ENCODE data around the gene COL20A1. TPM values are rescaled to one million over a fixed set of nuclear protein-coding genes. Genes with fewer than 3 reads are reported as not detected.

COL20A1 gene
- total and polyA plus RNA-seq, 9 donors, result 0.10 to 0.54 (median 0.25) TPM; not detected in 5

DNA sequence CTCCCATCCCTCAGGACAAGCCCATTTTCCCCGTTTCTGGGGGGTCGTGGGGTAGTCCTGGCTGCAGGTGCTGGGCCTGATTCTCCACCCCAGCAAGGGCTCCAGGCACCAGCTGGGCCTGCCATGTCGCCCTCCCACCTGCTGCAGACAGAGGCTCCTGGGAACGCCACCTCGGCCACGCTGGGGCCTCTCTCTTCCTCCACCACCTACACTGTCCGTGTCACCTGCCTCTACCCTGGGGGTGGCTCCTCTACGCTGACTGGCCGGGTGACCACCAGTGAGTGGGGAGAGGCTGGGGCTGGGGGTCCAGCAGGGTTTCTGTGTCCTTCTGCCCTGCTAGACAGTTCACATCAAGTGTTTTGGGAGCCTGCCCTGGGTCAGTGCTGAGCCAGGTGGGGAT, 19.3 kb downstream of the COL20A1 start:
- H3K4me3 ChIP-seq, result no peak overlapping the region
- TF ChIP-seq, protein P1, sequence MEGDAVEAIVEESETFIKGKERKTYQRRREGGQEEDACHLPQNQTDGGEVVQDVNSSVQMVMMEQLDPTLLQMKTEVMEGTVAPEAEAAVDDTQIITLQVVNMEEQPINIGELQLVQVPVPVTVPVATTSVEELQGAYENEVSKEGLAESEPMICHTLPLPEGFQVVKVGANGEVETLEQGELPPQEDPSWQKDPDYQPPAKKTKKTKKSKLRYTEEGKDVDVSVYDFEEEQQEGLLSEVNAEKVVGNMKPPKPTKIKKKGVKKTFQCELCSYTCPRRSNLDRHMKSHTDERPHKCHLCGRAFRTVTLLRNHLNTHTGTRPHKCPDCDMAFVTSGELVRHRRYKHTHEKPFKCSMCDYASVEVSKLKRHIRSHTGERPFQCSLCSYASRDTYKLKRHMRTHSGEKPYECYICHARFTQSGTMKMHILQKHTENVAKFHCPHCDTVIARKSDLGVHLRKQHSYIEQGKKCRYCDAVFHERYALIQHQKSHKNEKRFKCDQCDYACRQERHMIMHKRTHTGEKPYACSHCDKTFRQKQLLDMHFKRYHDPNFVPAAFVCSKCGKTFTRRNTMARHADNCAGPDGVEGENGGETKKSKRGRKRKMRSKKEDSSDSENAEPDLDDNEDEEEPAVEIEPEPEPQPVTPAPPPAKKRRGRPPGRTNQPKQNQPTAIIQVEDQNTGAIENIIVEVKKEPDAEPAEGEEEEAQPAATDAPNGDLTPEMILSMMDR (IDR thresholded peaks at IDR 0.05), result no peak
- no peak for TF ChIP-seq EP300 (IDR thresholded peaks at IDR 0.05)
- intact Hi-C loops (cut with DNase I), result no loop called here
- H3K27me3 ChIP-seq, result no peaks in the 10 kb centered on the region
- H3K4me1 ChIP-seq (ENCODE audit: insufficient read depth), result no peaks in the 10 kb centered on the region
- no peaks in the 10 kb centered on the region for H3K36me3 ChIP-seq
- 46 to 54% (median 51%) methylated on average over 9 of the region's 9 CpGs for WGBS, 3 donors
- no peak overlapping the region for H3K27ac ChIP-seq
- DNase-seq, result no peak
- H3K9me3 ChIP-seq, result no peaks in the 10 kb centered on the region

DNA sequence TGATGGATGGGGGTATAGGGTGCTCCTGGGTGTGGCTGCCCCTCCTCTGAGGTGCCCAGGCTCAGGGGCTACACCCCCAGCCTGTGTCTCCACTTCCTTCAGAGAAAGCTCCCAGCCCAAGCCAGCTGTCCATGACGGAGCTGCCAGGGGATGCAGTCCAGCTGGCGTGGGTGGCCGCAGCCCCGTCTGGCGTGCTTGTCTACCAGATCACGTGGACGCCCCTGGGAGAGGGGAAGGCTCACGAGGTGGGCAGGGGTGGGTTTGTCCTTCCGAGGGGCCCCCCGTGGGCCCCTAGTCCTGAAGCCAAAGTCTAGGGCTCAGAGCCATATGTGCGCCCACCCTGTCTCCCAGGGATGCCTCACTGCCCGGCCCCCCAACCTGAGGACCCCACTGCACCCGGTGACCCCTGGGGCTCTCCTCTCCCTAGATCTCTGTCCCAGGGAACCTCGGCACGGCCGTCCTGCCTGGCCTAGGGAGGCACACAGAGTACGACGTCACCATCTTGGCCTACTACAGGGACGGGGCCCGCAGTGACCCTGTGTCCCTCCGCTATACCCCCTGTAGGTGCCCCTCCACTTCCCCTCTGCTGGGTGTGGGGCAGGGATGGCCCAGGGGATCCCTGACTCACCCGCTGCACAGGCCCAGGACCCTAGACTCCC, 19.8 kb downstream of the COL20A1 start:
- H3K4me1 ChIP-seq (ENCODE audit: insufficient read depth), result no peaks in the 10 kb centered on the region
- peak in 4 of 5 donors; percentile 43 to 80 (median 62) for DNase-seq
- intact Hi-C loops (cut with DNase I), result no loop called here
- TF ChIP-seq, protein P1 (IDR thresholded peaks at IDR 0.05), result no peak
- TF ChIP-seq EP300 (IDR thresholded peaks at IDR 0.05) (no peak), POLR2A (IDR thresholded peaks at IDR 0.05) (no peak)
- 35 to 38% (median 36%) methylated on average over 18 to 22 of the region's 22 CpGs for WGBS, 3 donors
- no peak overlapping the region for H3K27ac ChIP-seq
- no peaks in the 10 kb centered on the region for H3K9me3 ChIP-seq
- no peaks in the 10 kb centered on the region for H3K27me3 ChIP-seq
- H3K36me3 ChIP-seq, result no peaks in the 10 kb centered on the region
- H3K4me3 ChIP-seq, result no peak overlapping the region

DNA sequence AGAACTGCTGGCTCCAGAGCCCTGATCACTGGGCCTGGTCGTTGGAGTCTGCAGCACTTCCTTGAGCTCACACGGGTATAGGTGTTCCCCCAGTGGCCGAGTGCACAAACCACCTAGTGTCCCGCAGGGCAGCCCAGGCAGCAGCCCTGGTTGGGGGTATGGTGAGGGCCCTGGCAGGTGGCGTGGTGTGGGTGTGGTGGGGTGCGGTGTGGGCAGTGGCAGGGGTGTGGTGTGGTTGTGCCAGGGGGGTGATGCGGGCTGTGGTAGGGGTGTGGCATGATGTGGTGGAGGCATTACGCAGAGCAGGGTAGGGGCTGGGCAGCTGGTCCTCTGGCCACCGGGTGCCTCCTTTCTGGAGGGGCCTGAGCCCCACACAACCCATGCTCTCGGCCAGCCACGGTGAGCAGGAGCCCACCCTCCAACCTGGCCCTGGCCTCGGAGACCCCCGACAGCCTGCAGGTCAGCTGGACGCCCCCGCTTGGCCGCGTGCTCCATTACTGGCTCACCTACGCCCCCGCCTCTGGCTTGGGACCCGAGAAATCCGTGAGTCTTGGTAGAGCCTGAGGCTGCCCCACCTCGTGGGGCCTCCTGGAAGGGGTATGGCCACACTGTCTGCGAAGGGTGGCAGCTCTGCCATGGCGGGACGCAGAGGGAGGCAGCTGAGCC, 20.5 kb downstream of the COL20A1 start:
- Histone ChIP-seq H3K27ac (no peak overlapping the region), H3K4me1 (ENCODE audit: insufficient read depth) (no peaks in the 10 kb centered on the region), H3K27me3 (no peaks in the 10 kb centered on the region), H3K9me3 (no peaks in the 10 kb centered on the region), H3K4me3 (no peak overlapping the region), H3K36me3 (no peaks in the 10 kb centered on the region)
- DNase-seq, result peak in 1 of 5 donors; percentile 19
- intact Hi-C loops (cut with DNase I), result no loop called here
- no peak for TF ChIP-seq POLR2A (IDR thresholded peaks at IDR 0.05)
- TF ChIP-seq, protein P1 (IDR thresholded peaks at IDR 0.05), result no peak
- no peak for TF ChIP-seq EP300 (IDR thresholded peaks at IDR 0.05)
- WGBS, 3 donors, result 82 to 87% (median 87%) methylated on average over 25 of the region's 25 CpGs

DNA sequence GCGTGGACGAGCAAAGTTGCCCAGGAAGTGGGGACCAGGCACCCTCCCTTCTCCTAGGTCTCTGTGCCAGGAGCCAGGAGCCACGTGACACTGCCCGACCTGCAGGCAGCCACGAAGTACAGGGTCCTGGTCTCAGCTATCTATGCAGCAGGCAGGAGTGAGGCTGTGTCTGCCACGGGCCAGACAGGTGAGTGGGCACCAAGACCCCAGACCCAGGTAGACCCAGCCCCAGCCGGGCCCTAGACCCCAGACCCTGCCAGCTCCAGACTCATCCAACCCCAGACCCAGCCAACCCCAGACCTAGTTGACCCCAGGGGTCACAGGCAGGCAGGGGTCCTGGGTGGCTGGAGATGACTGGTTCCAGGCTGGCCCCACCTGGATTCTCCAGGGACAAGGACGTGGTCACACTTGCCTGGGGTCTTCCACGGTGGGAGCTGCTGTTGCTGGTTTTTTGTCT, 21.1 kb downstream of the COL20A1 start:
- Histone ChIP-seq H3K4me3 (no peak overlapping the region), H3K4me1 (ENCODE audit: insufficient read depth) (no peaks in the 10 kb centered on the region), H3K9me3 (no peaks in the 10 kb centered on the region), H3K27ac (no peak overlapping the region), H3K27me3 (no peaks in the 10 kb centered on the region), H3K36me3 (no peaks in the 10 kb centered on the region)
- intact Hi-C loops (cut with DNase I), result no loop called here
- no peak for DNase-seq
- no peak for TF ChIP-seq POLR2A (IDR thresholded peaks at IDR 0.05)
- TF ChIP-seq, protein P1 (IDR thresholded peaks at IDR 0.05), result no peak
- no peak for TF ChIP-seq EP300 (IDR thresholded peaks at IDR 0.05)
- WGBS, 3 donors, result 77 to 88% (median 80%) methylated on average over 9 of the region's 9 CpGs
